GM10847 (cell line): ENCODE measurements around the gene ARL8A.

Experiments
- POLR2A ChIP-seq: IDR thresholded peaks from 2 replicates; pipeline ENCODE4 v1.6.1; 2011; ENCODE audit not compliant: insufficient read length; ENCODE audit errors: extremely low read depth

Gene ARL8A

DNA sequence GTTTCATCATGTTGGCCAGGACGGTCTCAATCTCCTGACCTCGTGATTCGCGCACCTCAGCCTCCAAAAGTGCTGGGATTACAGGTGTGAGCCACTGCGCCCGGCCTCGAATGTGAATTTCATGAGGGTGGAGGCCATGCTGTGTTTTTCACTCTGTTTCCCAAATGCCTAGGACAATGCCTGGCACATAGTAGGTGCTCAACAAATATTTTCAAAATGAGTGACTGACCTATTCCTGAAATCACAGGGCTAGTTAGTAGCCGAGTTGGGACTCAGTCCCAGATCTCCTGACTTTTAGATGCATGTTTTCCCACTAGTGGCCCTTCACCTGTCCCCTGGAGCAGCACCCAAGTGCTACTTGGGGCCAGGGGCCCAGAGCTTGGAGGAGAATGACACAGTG is 28.2 kb downstream of the ARL8A start:
- no peak for TF ChIP-seq POLR2A

DNA sequence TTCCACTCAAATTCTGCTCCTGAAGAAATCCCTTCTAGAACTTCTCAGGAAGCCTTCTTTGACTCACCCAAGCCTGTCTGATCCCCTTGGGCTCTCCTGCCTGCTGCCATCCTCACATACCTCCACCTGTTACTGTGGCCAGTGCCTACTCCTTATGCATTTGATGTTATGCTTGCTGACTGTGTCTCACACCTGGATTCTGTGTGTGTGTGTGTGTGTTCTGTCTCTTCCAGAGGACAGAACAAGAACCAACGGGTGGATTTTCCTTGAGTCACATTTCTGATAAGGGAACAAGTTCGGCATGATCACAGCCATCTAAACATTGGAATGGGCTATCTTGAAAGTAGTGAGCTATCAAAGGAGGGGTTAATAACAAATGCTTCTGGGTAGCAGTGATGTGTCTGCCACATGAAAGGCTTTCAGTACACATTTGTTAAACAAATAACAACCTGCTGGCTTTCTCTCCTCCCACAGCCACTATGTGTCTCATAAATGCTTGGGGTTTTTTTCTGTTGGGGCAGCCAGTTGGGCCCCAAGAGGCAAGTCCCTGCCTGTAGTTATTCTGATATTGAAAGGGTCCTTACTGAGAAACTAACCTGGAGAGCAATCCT is 30.7 kb downstream of the ARL8A start:
- no peak for TF ChIP-seq POLR2A

DNA sequence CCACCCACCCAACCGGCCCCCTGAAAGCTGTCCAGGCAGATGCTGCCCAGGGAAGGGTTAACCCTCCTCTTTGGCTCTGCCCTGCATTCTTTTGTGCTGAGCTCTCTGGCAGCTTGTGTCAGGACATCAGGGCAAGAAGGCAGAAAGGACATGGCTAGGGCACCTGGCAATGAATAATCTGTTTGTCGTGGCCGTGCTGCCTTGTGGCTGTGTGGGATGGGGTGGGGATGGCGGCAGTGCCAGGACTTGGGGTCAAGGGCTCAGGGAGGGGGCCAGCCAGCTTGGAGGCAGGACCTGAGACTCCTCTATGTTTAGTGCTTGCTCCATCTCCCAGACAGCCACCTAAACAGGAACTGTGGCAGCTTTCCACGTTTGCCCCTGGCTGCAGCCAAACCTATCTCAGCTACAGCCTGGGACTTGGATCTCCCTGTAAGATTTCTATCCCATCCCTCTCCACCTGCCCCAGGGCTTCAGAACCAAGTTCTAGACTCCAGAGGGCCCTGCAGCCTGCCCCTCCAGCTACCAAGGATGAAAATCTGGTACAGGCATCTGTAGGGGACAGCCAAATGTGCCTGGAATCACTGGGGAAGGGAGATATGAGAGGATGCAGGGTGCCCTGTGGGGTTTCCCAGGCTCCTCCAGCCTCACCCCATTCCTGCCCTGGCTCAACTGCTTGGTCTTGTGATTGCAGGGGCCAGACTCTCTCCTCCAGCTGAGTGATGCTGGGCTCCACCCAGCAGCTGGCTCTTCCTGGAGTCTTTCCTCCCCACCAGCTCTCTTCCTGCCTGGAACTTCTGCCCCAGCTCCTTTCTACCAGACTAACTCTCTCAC is 31.5 kb downstream of the ARL8A start:
- no peak for TF ChIP-seq POLR2A

DNA sequence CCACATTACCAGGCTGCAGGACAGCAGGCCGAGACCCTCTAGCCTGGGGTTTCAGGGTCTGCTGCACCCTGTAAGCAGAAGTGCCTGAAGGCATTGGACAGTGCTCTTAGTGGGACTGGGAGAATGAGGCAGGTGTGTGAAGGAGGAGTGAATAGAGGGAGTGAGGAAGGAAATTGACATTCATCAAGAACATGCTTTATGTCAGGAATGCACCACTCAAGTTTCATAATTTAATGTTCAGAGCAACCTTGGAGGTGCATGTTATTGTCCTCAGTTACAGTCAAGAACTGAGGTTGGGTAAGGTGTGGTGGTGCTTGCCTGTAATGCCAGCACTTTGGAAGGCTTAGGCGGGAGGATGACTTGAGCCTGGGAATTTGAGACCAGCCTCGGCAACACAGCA is 33.6 kb downstream of the ARL8A start:
- no peak for TF ChIP-seq POLR2A

DNA sequence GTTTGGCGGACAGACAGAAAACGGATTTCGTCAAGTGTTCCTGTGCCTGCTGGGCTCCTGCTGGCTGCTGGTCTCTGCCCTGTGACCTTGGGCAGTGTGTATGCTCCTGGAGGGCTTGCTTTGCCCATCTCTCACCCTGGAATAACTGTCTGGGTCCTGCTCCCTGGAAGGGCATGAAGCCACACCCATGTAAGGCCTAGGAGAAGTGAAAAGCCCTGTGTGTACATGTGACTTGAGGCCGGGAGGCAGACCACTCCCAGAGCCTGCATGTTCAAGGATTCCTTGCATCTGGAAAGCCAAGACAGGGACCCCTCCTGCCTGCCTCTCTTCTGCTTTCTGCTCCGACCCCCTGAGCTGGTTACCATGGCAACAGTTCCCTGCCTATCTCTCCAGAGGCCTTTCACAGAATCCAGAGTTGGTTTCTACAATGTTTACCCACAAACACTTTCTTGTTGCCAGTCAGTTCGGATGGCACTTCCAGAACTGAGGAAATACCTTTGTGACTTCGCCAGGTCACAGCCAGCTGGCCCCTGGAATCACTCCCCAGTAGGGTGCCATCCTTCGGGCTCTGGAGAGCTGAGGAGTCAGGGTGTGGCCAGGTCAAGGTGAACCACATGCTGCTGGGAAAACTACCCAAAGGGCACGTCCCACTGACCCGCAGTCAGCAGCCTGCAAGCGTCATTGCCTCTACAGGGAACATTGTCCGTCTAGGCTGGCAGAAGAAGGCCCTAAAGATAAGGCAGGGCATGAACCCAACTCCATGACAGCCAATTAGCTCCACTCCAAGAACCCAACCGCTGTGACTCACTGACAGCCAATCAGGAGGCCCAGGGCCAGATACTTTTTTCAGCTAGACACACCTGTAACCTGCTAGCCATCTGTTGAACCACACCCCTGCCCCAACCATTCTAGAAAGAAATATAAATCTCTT is 36.5 kb downstream of the ARL8A start:
- no peak for TF ChIP-seq POLR2A

DNA sequence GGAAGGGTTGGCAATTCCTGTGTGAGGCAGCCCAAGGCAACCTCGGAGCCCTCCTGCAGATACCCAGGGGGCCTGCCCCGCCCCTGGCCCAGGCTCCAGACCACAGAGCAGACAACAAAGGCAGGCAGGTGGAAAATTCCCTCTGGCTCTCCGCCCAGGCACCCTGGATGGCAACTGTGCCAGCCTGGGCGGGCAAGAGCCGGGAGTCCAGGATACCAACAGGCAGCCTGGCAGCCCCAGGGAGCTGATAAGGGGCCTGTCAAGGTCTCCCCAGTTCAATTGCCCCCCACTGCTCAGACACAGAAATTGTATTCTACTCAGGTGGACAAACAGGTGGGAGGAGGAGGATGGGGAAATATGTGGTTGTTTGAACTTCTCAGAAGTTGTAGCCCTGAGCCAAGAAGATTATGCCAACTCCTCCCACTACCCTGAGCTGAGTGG is 37.2 kb downstream of the ARL8A start:
- no peak for TF ChIP-seq POLR2A

DNA sequence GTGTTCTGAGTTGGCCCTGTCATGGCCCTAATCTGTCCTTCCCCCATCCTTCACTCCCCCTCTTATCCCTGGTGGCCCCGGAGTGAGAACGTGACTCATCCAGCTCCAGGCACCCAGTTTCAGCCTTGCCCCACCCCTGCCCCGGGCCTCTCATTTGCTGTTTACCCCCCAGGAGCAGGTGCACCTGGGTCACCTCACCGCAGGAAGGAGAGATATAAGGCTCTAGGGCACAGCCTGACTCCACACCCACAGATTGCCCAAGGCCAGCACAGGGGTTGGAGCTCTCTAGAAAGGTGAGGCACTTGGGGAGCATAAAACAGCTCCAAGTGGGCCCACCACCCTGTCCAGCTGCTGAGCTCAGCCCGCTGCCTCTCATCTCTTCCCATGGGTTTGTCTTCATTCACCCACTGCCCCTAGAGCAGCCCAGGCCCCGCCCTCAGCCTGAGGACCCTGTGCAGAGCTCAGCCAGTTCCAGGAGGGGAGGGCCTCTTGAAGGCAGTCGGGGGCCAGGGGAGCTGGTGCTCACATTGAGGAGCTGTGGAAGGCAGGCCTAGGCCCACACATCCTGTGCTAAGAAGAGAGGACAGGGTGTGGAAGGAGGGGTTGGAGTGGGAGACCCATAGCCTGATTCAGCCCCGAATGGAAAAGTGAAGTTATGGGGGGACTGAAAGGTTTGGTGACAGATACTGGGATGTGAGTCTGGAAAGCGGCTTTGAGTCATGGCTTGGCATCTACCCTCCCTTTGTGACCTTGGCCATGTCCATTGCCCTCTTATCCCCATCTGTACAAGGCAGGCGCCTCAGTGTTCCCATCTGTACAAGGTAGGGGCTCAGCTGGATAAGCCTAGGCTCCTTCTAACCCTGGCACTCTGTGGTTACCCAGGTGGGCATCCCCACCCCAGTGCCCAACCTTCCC is 37.9 kb downstream of the ARL8A start:
- TF ChIP-seq POLR2A: no peak

DNA sequence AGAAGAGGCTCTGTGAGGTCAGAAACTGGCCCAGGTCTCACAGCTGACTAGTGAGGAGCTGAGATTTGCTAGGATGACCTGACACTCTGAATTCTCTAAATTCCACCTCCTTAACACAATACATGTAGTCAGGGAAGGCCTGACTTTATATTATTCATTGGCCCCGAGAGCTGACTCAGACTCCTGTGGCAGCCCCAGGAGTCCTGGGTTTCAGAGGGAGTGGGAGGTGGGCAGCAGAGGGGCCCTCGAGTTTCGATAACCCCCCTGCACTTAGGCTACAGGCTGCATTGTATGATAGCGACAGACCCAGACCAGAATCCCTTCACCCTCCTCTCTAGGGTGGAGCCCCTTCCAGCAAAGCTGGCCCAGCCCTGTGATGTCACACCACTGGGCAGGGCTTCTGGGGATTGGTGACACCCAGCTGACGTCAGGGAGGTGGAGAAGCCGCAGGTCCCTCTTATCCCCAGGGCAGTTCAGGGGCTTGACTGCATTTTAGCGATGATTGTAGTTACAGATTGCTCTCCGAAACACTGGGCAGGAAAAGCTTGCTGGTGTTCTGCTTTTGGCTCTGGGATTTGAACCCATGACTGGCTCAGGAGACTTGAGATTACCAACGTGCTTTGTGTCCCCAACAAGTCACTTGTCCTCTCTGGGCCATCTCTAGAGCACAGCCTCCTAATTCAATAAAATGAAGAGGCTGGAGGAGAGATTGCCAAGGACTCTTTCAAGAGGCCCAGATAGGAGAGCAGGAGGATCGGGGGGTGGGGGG is 38.8 kb downstream of the ARL8A start:
- TF ChIP-seq POLR2A: no peak

DNA sequence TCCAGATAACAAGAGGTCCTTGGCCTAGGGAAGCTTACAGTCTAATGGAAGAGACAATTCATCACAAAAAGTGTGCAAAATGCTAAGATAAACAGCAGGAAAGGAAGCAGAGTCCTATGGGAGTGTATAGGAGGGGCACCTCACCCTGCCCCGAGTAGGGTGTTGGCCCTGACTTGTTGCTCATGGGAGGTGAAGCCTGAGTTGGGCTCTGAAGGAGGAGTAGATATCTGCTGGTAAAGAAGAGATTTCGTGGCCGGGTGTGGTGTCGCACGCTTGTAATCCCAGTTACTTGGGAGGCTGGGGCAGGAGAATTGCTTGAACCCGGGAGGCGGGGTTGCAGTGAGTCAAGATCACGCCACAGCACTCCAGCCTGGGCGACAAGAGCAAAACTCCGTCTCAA is 40.5 kb downstream of the ARL8A start:
- TF ChIP-seq POLR2A: no peak

DNA sequence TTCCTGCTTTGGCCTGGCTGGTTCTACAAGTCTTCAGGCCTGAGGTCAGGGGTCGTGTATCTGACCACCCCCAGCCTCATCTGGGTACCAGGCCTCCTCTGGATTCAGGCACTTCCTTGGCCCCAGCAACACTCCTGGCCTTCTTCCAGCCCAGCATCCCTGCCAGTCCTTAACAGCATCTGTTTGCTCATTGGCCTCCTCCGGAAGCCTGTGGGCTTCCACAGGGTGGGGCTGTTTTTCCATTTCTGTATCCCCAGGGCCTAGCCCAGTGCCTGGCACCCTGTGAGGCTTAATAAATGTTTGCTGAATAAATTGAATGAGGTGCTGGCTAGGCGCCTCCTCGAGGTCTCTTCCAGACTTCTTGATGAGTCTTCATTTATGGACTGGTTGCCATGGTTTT is 43.4 kb downstream of the ARL8A start:
- TF ChIP-seq POLR2A: no peak

DNA sequence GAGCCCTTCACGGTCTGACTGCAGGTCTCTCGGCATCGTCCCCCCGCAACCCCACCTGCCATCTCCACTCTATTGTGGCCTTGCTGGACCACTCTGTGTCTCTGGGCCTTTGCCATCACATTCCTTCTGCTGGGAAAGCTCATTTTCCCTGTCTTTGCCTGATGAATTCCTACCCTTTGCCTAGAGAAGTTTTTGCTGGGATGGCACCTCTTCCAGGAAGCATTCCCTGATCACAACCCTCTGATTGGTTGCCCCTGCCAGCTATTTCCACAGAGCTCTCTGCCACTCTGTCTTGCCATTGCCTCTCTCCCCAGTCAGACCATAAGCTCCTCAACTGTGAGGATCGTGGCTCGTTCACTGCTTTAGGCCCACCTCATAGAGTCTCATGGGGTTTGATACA is 50.7 kb downstream of the ARL8A start:
- TF ChIP-seq POLR2A: no peak

DNA sequence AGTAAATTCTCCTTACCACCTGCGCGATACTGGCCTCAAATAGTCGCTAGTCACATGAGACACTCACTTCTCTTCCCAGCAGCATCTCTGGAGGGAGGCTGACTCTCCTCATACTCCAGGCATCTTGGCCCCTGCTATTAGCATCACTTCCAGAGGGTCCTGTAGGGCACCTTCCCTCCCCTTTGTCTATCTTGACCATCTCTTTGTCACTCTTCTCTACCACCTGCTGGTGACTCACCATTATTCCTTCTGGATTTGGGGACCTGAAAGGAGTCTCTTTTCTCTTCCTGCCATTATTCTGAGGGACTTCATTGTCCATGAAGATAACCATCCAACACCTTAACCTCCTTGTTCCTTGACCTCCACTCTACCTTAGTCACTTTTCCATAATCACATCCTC is 53.5 kb downstream of the ARL8A start:
- no peak for TF ChIP-seq POLR2A

DNA sequence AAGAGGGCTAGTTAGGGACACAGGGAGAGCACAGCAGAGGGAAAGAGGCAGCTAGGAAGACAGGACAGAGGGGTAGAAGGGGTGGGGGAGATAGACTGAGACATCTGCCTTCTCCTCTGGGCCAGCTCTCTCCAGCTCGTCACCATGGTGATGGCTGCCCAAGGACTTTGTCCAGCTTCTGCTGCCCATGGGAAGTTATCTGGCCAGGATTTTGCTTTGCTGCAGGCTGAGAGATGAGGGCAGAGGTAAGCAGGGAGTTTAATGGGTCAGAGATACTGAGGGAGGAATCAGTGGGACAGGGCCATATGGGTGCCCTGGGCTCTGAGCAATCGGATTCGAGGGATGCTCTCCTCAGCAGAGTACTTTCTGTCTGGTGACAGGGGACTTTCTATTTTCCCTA is 56.3 kb downstream of the ARL8A start:
- TF ChIP-seq POLR2A: no peak

DNA sequence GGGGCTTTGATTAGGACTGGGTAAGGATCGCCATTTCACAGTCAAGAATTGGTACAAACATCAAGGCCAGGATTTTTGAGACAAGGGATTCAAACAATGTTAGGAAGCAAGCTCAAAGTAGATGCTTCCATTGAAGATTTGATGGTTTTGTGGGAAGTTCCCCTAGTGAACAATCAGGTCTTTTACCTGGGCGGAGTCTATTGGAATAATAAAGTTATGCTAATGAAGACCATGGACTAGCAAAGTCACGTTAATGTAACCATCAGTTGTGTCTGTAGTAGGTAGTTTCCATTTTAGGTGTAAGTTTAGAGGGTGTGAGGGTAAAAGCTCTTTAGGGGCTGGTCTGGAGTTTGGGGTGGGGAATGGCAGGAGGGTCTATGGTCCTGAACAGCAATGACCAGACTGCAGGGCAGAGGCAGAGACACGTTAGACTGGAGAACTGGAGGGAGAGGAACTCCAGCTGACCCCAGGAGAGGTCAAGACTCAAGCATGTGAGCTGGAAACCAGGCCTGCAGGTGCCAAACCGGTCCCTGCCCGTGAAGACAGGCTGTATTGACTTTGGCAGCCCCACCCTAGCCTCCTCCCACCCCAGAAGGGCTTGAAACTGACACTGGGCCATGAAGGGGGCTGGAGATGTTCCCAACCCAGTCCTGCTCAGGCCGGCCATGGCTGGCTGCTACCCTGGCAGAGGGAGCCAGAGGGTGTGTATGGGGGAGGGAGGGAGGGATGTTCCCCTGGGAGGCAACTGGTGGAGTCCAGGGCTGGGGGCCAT is 57.8 kb downstream of the ARL8A start:
- TF ChIP-seq POLR2A: no peak
